ENCODE measurements around the gene AP4M1. TPM values are rescaled to one million over a fixed set of nuclear protein-coding genes. Genes with fewer than 3 reads are reported as not detected.

AP4M1 gene
- total RNA-seq, 2 experiments from 2014 or later, result 25.0 to 33.8 TPM

DNA sequence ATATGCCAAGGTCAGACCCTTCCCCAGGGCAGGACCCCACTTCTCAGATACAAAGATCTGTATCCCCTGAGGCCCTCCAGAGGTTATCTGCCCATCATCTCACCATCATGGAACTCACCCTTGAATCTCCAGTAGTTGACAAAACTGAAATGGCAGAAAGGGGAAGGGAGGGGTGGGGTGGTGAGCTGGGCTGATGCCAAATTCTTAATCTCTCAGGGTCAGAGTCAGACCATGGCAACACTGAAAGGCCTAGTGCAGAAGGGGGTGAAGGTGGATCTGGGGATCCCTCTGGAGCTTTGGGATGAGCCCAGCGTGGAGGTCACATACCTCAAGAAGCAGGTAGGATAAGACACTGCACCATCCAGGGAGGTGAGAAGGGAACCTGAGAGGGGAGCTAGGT lies 21.1 kb downstream of the AP4M1 start:
- CTCF ChIA-PET (ENCODE audit: unreplicated experiment), result no interaction called here
- no peak for TF ChIP-seq EZH2phosphoT487 (IDR thresholded peaks at IDR 0.05; ENCODE audit: borderline replicate concordance, low read depth, low read length)
- TF ChIP-seq, protein P1, sequence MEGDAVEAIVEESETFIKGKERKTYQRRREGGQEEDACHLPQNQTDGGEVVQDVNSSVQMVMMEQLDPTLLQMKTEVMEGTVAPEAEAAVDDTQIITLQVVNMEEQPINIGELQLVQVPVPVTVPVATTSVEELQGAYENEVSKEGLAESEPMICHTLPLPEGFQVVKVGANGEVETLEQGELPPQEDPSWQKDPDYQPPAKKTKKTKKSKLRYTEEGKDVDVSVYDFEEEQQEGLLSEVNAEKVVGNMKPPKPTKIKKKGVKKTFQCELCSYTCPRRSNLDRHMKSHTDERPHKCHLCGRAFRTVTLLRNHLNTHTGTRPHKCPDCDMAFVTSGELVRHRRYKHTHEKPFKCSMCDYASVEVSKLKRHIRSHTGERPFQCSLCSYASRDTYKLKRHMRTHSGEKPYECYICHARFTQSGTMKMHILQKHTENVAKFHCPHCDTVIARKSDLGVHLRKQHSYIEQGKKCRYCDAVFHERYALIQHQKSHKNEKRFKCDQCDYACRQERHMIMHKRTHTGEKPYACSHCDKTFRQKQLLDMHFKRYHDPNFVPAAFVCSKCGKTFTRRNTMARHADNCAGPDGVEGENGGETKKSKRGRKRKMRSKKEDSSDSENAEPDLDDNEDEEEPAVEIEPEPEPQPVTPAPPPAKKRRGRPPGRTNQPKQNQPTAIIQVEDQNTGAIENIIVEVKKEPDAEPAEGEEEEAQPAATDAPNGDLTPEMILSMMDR (conservative IDR thresholded peaks at IDR 0.05; ENCODE audit: low read length), result no peak
- H3K9me3 ChIP-seq (ENCODE audit: low read length), result no peaks in the 10 kb centered on the region
- no peak overlapping the region for H2AFZ ChIP-seq (ENCODE audit: low read length)
- no TSS peak for BruUV-seq (replicated peaks)
- H4K20me1 ChIP-seq (ENCODE audit: insufficient read depth, low read length), result no peaks in the 10 kb centered on the region
- H3K79me2 ChIP-seq (ENCODE audit: insufficient read depth, low read depth, low read length), result peaks cover 27% of the 10 kb centered on the region; the same call in 1 of the 2 replicates
- H3K27ac ChIP-seq (ENCODE audit: low read depth, low read length, poor library complexity, severe bottlenecking), result no peak overlapping the region
- intact Hi-C loops (cut with micrococcal nuclease; ENCODE audit: unreplicated experiment), result no loop called here
- peaks cover 25% of the 10 kb centered on the region; the same call in 1 of the 2 replicates for H3K36me3 ChIP-seq (ENCODE audit: insufficient read depth, low read length)
- H3K4me1 ChIP-seq (ENCODE audit: insufficient read depth, low read length, poor library complexity, severe bottlenecking), result peaks cover 35% of the 10 kb centered on the region
- no peak overlapping the region for H3K4me3 ChIP-seq (ENCODE audit: low read depth, low read length, poor library complexity, severe bottlenecking)
- H3K4me2 ChIP-seq (ENCODE audit: low read length), result no peak overlapping the region
- POLR2A ChIA-PET, result interaction anchor here (0.7 to 1.2 kb wide), 2 partner anchors 20 to 22 kb away, joined by 3 to 4 read pairs; no protein-coding TSS in a partner anchor
- H3K9me2 ChIP-seq (ENCODE audit: insufficient read depth, low read length), result no peaks in the 10 kb centered on the region
- DNase-seq (ENCODE audit: low spot score), result no peak

GRCh38 chr7:100124301-100125230 lies 23.1 kb downstream of the AP4M1 start:
- CTCF ChIA-PET (ENCODE audit: unreplicated experiment), result interaction anchor here (0.8 to 1.5 kb wide), 3 partner anchors 23 to 283 kb away, joined by 3 to 5 read pairs (median 3); partner anchors contain the start of gene AP4M1
- no peak for DNase-seq (ENCODE audit: low spot score)
- peaks cover 46% of the 10 kb centered on the region for H3K4me1 ChIP-seq (ENCODE audit: insufficient read depth, low read length, poor library complexity, severe bottlenecking)
- no peaks in the 10 kb centered on the region for H3K9me3 ChIP-seq (ENCODE audit: low read length)
- no peaks in the 10 kb centered on the region for H4K20me1 ChIP-seq (ENCODE audit: insufficient read depth, low read length)
- POLR2A ChIA-PET, result interaction anchor here (0.8 to 2.9 kb wide), 2 partner anchors 23 to 109 kb away, joined by 5 to 22 read pairs; partner anchors contain the start of genes AP4M1, MCM7 and ZKSCAN1
- H3K36me3 ChIP-seq (ENCODE audit: insufficient read depth, low read length), result peaks cover 24% of the 10 kb centered on the region; the same call in 1 of the 2 replicates
- intact Hi-C loops (cut with micrococcal nuclease; ENCODE audit: unreplicated experiment), result loop anchor here (5.0 kb wide), 1 partner anchor 42 kb away; the partner anchor contains the start of gene ZNF3
- peak overlapping the region; percentile 27 for H3K27ac ChIP-seq (ENCODE audit: low read depth, low read length, poor library complexity, severe bottlenecking)
- no peak overlapping the region for H2AFZ ChIP-seq (ENCODE audit: low read length)
- no peaks in the 10 kb centered on the region for H3K9me2 ChIP-seq (ENCODE audit: insufficient read depth, low read length)
- no peak for TF ChIP-seq EZH2phosphoT487 (IDR thresholded peaks at IDR 0.05; ENCODE audit: borderline replicate concordance, low read depth, low read length)
- BruUV-seq (replicated peaks), result TSS peak; percentile 52
- H3K4me2 ChIP-seq (ENCODE audit: low read length), result peak overlapping the region; percentile 91
- H3K79me2 ChIP-seq (ENCODE audit: insufficient read depth, low read depth, low read length), result peaks cover 17% of the 10 kb centered on the region; the same call in 1 of the 2 replicates
- no peak overlapping the region for H3K4me3 ChIP-seq (ENCODE audit: low read depth, low read length, poor library complexity, severe bottlenecking)

DNA sequence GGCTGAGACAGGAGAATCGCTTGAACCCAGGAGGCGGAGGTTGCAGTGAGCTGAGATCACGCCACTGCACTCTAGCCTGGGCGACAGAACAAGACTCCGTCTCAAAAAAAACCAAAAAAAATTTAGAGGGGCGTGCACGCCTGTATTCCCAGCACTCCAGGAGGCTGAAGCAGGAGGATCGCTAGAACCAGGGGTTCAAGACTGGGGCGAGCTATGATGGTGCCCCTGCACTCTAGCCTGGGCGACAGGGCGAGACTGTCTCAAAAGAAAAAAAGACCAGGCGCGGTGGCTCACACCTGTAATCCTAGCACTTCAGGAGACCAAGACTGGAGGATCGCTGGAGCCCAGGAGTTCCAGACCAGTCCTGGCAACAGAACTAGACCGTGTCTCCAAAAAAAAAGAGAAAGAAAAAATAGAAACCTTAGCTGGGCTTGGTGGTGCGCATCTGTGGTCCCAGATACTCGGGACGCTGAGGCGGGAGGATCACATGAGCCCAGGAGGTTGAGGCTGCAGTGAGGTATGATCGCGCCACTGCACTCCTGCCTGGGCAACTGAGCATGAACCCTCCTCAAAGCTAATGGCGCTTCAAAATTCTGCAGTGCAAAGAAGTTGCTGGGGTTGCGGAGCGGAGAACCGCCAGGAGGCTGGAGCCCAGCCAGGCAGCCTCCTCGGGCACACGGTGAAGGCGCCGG lies 24.9 kb downstream of the AP4M1 start:
- H3K27ac ChIP-seq (ENCODE audit: low read depth, low read length, poor library complexity, severe bottlenecking), result peak overlapping the region; percentile 94
- intact Hi-C loops (cut with micrococcal nuclease; ENCODE audit: unreplicated experiment), result loop anchor here (2.0 to 5.0 kb wide), 2 partner anchors 26 to 44 kb away; partner anchors contain the start of genes AP4M1, MCM7 and ZNF3
- H3K9me2 ChIP-seq (ENCODE audit: insufficient read depth, low read length), result no peaks in the 10 kb centered on the region
- DNase-seq (ENCODE audit: low spot score), result no peak
- TSS peak; percentile 89 for BruUV-seq (replicated peaks)
- TF ChIP-seq EZH2phosphoT487 (IDR thresholded peaks at IDR 0.05; ENCODE audit: borderline replicate concordance, low read depth, low read length), result no peak
- TF ChIP-seq, protein P1 (conservative IDR thresholded peaks at IDR 0.05; ENCODE audit: low read length), result no peak
- H3K4me2 ChIP-seq (ENCODE audit: low read length), result peak overlapping the region; percentile 91
- peaks cover 24% of the 10 kb centered on the region; the same call in 1 of the 2 replicates for H3K36me3 ChIP-seq (ENCODE audit: insufficient read depth, low read length)
- H2AFZ ChIP-seq (ENCODE audit: low read length), result peak overlapping the region; percentile 70
- peak overlapping the region; percentile 73 for H3K4me3 ChIP-seq (ENCODE audit: low read depth, low read length, poor library complexity, severe bottlenecking)
- ChIA-PET CTCF (ENCODE audit: unreplicated experiment) (no interaction called here), POLR2A (interaction anchor here (0.6 to 2.9 kb wide), 6 partner anchors 12 to 992 kb away, joined by 3 to 22 read pairs (median 4); partner anchors contain the start of genes AP4M1, LAMTOR4 and MCM7)
- peaks cover 8% of the 10 kb centered on the region; the same call in 1 of the 2 replicates for H3K79me2 ChIP-seq (ENCODE audit: insufficient read depth, low read depth, low read length)
- no peaks in the 10 kb centered on the region for H4K20me1 ChIP-seq (ENCODE audit: insufficient read depth, low read length)
- H3K9me3 ChIP-seq (ENCODE audit: low read length), result no peaks in the 10 kb centered on the region
- peaks cover 46% of the 10 kb centered on the region for H3K4me1 ChIP-seq (ENCODE audit: insufficient read depth, low read length, poor library complexity, severe bottlenecking)

All from OCI-LY7 (cell line).